ENCODE results near the gene HNRNPA0.
"Not testable (repeated sequence)": the region's sequence is repeated elsewhere in the genome, so short reads cannot be mapped to it uniquely, and the experiment has no call there.

The HNRNPA0 gene

DNA sequence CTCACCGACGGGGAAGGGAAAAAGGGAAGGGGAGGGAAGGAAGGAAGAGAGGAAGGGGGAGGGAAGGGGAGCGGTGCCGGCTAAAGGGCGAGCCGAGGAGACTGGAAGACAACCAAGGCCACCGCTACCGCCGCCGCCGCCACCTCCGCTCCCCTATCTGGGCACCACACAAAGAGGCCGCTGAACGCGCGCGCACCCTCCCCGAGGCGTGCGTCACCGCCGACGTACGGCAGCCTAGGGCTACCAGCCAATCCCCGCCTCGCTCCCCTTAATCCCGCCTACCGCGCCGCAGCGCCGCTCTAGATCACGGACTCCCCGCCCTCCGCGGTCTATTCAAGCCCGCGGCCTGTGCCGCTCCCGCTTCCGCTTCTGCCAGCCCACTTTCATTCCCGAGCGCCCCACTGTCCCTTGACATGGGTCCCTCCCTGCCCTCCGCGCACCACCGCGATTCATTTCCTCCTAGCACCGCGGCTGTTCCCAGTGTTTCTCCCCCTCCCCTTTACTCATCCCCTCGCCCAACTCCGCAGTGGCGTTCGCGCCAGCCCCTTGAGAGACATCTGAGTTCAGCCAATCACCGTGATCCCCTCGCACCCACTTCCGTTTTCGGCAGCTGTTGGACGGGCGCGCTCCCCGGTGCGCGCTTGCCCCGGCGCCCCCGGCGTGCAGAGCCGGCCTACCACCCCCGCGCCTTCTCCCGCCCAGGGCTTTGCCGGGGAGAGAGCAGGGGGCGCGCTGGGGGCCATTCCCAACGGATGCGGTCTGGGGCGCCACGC, at the start of gene HNRNPA0:
Gene HNRNPA0, minus strand, starts transcription at position 176 of the 773 bp plus-strand sequence. CDS start 297 bp downstream, outside the sequence.
- peak; percentile 98 for DNase-seq

DNA sequence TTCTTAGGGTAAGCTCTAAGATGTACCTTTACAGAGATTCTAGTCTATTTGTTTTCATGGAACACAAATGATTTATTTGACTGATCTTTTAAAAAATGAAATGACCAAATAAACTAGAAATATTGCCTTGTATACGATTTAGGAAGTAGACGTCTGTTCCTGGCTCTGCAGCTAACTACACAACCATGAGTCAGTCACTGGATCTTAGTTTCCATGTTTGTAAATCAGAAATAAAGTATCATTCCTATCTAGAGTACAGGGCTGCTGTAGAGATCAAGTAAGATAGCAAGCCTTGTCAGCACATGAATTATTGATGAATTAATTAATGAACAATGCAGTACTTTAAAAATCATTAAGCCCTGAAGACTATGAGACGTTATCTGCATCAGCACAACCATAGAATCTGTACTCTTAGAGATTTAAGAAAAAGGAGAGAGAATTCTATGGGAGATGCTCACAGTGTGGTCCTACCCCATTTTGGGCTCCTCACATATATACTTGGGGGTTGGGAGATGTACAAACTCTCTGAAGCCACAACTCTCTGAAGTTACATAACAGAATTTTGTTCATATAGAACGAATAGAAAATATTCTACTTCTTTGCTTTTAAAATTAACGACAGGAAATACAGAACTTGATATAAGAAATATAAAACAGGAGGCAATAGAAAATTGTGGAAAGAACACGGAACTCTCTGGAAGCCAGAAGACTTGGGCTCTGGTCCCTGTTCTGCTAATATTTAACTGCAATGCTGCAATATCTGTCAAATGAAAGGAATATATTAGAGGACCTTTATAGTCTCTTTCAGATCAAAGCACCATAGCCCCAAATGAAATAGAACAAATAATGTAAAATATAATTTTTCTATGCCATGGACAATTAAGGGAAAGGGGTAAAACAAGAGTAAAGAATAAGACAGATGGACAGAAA, 48.4 kb upstream of the HNRNPA0 start:
- DNase-seq: no peak

DNA sequence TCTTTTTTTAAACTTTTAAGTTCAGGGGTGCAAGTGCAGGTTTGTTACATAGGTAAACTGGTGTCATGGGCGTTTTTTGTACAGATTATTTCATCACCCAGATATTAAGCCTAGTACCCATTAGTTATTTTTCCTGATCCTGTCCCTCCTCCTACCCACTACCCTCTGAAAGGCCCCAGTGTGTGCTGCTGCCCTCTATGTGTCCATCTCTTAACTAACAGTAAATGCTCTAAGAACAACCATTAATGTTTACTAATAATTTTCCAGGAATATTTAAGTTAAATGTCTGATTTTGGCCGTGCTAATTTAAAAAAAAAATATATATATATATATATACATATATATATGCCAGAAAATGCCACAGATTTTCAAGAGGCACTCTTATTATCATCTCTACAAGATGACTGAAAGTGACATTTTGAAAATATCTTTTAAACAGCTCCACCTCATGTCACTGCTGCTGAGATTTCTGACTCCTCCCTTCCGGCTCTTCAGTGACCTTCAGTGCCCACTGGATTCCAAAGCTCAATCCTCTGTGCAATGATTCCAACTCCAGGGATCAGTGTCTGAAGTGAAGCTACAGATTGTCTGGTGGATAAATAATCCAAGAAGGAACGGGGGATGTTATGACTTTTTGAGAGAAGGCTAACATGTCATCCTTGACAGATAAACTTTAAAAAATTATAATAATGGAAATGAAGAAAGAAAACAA, 46.7 kb upstream of the HNRNPA0 start:
- DNase-seq: no peak

DNA sequence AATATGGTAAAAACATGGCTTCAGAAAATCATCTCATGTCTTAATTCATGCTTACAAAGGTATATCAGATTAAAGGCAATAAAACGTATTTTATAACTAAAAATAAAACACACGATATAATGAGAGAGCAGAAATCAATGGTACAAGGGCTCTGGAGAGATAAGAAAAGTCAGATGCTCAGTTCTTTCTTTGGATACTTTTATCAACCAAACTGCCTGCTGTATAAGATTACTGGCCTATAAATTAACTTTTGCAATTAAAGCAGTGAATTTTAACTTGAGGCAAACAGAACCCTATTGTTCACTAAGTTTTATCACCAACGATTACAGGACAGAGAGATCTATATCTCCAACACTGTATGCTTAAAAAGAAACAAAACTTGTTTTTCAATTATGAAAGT, 42.1 kb upstream of the HNRNPA0 start:
- no peak for DNase-seq

DNA sequence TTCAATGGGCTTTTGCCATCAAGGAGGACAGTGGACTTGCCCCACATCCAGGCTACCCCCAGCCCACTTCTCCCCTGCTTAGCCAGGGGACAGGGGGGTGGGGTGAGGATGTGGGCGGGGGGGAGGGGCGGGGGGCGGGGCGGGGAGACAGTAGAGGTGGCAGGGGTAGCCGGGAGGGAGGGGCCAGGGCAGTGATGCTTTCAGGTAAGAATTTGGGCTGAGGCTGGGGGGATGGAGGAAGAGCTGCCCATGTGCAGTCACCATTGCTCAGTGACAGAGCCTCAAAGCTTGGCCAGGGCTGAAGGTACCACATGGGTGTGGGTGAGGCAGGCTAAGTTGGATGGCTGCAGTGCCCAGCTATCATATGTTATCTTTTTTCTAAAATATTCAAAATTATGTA, 40.7 kb upstream of the HNRNPA0 start:
- no peak for DNase-seq

DNA sequence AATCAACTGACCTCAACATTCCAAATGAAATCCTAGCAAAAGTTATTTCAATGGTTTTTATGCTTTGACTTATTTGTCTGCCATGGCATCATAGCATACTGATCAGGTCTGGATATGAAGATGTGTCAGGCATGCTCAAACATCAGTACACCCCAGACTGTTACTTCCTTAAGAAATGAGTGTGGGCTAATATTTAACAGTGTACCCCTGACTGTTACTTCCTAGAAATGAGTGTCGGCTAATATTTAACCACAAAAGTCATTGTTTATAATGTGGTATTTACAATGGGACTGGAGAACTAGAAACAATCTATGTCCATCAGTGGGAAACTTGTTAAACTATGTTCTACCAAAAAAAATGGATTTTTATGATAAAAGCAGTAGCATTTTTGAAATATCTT, 38.1 kb upstream of the HNRNPA0 start:
- DNase-seq: no peak

DNA sequence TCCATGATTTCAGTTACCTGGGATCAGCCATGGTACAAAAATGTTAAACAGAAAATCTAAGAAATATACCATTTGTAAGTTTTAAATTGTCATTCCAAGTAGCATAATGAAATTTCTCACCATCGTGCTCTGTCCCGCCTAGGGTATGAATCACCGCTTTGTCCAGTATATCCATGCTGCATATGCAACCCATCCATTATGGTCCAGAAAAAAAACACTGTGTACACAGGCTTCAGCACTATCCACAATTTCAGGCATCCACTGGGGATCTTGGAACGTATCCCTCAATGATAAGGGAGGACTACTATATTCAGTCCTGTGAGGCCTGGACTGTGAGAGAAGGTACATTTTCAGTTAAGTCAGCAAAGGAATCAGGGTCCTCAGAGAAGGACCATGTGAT, 37.6 kb upstream of the HNRNPA0 start:
- no peak for DNase-seq

DNA sequence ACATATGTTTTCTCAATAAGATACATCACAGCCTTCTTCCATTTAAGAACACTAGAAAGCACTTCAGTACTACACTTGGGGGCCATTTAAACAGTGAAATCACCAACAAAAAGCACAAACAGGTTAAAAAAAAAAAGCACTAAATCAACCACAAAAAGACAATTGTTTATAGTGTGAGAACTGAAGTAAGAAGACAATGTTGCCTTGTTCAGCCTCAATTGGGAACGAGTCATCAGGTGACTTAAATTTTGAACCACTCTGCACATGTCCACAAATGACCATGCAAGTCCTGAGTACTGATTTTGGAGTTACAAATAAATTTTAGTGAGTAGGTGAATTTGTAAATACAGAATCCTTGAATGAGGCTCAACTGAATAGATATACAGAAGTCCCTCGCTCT, 37.2 kb upstream of the HNRNPA0 start:
- no peak for DNase-seq

DNA sequence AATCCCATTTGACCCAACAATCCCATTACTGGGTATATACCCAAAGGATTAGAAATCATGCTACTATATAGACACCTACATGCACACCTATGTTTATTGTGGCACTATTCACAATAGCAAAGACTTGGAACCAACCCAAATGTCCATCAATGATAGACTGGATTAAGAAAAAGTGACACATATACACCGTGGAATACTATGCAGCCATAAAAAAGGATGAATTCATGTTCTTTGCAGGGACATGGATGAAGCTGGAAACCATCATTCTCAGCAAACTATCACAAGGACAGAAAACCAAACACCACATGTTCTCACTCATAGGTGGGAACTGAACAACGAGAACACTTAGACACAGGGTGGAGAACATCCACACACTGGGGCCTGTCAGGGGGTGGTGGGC, 34.4 kb upstream of the HNRNPA0 start:
- not testable (repeated sequence) for DNase-seq

DNA sequence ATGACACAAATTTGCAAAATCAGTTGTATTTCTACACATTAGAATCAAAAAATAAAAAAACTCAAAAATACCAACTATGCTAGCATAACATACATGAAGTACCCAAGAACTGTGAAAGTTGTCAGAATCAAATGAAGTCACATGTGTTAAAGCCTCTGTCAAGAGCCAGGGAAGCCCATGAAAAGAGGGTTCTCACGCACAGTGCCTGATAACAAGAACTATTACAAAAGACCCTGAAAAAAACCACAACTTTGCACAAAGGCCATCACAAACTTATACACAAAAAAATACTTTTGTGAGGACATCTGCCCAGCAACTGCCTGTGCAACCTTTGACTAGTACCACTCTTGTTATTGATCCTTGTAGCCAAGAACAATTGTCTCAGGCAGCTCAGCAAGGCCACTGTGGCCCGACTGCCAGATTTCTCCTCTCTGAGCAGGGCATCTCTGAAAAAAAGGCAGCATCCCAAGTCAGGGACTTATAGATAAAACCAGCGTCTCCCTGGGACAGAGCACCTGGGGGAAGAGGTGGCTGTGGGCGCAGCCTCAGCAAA, 28.9 kb upstream of the HNRNPA0 start:
- DNase-seq: no peak

DNA sequence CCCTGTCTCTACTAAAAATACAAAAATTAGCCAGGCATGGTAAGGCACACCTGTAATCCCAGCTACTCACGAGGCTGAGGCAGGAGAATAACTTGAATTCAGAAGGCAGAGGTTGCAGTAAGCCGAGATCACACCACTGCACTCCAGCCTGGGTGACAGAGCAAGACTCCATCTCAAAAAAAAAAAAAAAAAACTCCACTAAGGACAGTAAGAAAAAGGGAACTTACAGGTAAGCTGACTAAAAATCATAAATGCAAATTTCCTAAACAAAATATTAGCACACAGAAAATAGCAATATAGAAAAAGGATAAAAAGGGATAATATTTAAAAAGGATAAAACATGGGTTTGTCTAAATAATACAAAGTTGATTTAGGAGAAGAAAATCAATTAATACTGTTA, 27.9 kb upstream of the HNRNPA0 start:
- no peak for DNase-seq

DNA sequence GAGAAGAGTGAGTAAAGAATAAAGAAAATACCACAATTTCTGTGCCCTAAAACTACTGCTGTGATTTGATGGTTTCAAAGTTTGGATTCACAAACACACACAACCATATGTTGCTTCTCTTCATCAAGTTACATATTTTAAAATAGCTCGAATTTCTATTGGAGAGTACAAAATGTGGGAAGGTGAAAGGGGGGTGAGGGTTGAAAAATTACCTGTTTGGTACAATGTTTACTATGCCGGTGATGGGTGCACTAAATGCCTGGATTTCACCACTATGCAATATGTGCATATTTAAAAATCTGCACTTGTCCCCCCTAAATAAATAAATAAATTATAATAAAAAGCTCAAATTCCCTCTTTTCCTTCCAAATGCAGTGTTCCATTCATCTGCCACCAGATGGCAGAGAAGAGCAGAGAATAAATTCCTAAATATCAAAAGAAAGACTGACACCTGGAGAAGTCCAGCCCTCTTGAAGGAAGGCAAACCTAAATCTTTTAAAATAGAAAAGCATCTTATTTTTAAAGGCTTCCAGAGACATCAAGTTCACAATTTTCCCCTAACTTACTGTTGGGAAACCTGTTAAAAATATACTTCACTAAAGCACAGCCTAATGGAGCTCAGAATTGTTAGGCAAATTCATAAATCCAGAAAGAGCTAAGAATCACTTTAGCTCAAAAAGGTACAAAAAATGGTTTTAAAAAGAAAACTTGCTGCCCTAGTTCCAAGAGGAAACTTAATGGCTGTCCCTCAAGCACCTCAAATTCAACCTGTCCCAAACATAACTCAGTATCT, 24.8 kb upstream of the HNRNPA0 start:
- DNase-seq: no peak

DNA sequence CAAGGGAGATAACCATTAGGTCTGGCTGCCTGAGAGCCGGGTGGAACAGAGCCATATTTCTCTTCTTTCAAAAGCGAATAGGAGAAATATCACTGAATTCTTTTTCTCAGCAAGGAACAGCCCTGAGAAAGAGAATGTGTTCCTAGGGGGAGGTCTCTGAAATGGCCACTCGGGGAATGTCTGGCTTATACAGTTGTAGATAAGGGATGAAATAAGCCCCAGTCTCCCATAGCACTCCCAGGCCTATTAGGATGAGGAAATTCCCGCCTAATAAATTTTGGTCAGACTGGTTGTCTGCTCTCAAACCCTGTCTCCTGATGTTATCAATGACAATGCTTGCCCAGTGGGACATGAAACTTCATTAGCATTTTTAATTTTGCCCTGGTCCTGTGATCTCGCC, 13.8 kb upstream of the HNRNPA0 start:
- not testable (repeated sequence) for DNase-seq

DNA sequence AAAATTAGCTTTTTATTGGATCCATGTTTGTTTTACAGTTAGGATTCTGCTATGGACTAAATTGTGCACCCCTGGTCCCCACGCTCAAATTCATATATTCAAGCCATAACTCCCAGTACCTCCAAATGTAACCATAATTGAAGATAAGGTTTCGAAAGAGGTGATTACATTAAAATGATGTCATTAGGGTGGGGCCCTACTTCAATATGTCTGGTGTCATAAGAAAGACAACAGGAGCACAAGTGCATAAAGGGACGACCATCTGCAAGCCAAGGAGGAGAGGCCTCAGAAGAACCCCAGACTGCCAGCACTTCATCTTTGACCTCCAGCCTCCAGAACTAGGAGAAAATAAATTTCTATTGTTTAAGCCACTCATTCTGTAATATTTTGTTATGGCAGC, 7.4 kb upstream of the HNRNPA0 start:
- no peak for DNase-seq

DNA sequence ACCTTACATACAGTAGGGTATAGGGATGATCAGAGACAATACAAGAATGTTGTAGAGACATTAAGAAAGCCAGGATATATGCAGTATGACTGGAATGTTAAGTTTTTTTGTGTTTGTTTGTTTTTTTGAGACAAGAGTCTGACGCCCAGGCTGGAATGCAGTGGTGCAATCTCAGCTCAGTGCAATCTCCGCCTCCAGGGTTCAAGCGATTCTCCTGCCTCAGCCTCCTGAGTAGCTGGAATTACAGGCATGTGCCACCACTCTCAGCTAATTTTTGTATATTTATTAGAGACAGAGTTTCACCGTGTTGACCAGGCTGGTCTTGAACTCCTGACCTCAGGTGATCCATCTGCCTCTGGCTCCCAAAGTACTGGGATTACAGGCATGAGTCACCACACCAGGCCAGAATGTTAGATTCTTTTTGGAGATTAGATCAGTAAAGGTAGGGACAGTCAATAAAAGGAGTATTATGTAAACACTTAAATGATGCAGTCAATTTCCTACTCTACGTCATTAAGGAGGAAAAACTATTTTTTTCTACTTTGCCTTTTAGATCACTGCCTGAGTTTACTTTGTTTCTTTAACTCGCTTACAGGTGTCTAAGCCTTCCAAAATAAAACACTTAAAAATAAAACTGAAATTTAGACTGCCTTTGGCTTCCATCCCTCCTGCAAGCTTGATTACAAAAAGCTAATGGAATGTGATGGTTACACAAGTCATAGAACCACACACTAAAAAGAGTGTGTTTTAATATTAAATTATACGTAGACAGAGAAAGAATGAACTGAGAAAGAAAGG, 6.8 kb upstream of the HNRNPA0 start:
- DNase-seq: no peak

DNA sequence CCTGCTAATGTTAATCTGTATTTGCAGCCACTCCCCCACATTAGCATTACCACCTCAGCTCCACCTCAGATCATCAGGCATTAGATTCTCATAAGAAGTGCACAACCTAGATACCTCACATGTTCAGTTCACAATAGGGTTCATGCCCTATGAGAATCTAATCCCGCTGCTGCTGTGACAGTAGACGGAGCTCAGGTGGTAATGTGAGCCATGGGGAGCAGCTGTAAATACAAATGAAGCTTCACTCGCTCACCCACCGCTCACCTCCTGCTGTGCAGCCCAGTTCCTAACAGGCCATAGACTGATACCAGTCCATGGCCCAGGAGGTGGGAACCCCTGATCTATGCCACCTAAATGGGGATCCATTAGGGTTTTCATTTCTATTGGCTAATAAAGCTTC, 6.1 kb upstream of the HNRNPA0 start:
- no peak for DNase-seq

DNA sequence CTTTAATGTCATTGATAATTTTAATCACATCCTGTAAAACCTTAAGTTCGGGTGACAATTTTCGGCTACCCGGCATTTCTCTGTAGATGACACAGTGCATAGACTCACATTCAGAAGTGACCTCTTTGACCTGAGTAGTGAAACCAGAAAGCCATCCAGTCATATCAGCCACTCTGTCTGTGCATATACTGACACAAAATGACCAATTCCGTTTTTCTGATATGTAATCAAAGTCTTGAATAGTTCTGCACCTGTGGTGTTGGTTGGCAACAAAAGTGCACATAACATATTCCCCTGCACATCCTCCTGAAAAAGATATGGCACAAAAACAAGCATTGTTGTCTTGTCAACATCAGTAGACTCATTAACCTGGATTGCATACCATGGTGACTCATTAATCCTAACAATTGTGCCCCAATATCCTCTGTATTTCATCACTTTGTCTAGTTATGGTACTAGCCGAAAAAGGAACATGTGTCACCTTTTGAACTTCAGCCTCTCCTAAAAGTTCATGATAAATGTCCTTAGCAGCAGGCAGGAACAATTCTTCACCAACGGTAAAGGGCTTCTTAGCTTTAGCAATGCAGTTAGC, 4.6 kb upstream of the HNRNPA0 start:
- DNase-seq: no peak

DNA sequence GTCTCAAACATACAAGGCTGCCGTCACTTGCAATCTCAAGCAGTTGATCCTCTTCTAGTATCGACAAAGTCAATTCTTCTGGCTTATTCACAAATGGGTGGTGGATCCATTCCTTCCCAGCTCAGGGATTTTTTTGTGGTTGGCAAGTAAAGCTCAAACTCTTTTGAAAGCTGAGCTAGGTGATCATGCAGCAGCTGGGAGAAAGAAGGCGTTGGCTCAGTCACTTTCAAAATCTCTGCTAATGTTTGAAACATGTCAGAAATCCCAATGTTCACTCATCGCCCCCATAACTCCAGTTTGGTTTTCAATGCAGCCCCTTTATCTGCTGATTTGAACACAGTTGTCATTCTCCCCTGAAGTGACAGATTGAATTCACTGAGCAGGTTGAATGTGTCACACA, 4.0 kb upstream of the HNRNPA0 start:
- DNase-seq: no peak

DNA sequence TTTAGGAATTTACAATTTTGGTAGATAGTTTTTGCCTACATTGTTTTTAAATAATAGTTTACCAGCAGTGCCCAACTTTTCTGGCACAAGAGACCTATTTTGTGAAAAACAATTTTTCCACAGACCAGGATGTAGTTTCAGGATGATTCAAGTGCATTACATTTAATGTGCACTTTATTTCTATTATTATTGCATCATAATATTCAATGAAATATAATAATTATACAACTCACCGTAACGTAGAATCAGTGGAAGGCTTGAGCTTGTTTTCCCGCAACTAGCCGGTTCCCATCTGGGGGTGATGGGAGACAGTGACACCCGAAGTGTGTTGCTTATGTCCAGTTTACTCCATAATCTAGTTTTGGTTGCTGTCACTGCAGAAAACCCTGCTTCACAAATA, 3.5 kb upstream of the HNRNPA0 start:
- DNase-seq: no peak

DNA sequence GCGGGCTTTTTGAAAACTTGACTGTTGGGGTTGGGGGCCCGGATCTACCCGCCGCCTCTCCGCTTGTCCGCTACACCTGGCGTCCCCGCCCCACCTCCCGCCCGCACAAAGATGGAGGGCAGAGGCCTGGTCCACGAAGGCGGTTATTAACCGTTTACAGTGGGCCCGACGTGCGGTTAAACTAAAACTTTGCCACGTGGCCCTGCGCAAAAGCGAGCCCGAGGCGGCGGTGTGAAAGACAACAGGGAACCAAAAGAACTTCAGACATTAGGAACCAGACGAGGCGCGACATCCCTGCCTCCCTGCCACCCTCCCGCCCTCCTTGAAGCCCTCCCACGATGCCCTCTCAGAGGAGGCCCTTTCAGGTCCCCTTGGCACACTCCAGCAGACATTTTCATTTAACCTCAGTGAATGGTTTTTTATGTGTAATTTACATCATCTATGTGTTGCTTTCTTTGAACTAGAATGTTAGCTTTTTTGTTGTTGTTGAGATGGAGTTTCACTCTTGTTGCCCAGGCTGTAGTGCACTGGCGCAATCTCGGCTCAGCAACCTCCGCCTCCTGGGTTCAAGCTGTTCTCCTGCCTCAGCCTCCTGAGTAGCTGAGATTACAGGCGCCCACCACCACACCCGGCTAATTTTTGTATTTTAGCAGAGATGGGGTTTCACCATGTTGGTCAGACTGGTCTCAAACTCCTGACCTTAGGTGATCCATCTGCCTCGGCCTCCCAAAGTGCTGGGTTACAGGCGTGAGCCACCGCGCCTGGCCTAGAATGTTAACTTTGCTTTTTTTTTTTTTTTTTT, 999 bp upstream of the HNRNPA0 start:
- DNase-seq: no peak

Measured in right forelimb (tissue), 1 donor.